GM18526 (cell line): ENCODE measurements around the gene TMEM201.

Experiments used
- POLR2A ChIP-seq: IDR thresholded peaks from 3 replicates; pipeline ENCODE4 v1.6.1; 2011; ENCODE audit not compliant: insufficient read length; ENCODE audit errors: extremely low read depth

The TMEM201 gene

DNA sequence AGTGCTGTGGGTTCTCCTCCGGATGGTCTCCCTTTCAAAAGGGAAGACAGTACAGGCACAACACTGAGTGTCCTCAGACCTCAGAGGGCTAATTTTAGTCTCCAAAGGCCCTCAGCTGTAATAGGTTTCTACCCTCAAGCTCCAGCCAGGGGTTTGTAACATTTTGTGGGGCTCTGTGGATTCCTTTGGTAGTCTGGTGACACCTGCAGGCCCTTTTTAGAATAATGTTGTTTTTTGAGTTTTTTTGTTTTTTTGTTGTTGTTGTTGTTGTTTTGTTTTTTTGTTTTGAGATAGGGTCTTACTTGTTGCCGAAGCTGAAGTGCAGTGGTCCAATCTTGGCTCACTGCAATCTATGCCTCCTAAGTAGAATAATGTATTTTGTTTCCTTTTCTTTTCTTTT lies 15.0 kb upstream of the TMEM201 start:
- TF ChIP-seq POLR2A, result no peak

DNA sequence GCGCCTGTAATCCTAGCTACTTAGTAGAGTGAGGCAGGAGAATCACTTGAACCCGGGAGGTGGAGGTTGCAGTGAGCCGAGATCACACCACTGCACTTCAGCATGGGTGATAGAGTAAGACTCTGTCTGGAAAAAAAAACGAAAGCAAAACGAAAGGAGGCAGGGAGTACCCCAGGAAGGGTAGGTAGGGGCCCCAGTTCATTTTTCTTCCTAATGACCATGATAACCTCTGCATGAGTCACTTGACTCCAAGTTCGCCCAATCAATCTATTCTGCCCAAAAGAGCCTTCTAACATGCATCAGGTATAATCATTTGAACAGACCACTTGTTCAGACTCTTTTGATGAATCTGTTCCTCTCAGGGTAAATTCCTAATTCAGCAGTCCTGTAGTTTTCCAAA lies 13.2 kb upstream of the TMEM201 start:
- TF ChIP-seq POLR2A, result no peak

DNA sequence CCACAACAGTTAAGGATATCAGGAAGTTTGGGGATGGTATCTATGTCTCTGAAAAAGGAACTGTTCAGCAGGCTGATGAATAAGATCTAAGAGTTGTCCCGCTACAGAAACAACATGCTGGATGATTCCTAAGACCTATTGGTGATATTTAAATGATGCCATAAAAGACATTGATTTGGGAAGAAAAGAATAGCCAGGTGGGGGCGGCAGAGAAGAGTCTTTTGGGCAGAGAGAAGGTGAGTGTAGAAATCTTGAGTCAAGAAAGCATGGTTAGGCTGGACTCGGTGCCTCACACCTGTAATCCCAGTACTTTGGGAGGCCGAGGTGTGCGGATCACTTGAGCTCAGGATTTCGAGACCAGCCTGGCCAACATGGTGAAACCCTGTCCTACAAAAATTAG lies 11.8 kb upstream of the TMEM201 start:
- TF ChIP-seq POLR2A, result no peak

DNA sequence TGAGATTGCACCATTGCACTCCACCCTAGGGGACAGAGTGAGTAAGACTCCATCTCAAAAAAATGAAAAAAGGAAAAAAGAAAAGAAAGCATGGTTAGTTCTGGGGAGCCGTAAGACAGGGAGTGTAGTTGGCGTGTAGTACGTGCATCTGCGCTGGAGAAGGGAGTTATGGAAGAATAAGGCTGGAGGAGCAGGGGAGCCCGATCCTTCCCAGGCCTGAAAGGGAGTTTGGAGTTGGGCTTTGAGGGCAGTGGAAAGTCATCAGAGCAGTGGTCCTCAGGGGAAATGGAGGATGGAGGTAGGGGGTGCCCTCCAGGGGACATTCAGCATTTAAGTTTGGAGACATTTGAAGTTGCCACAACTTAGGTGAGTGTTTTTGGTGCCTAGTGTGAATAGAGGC lies 11.3 kb upstream of the TMEM201 start:
- no peak for TF ChIP-seq POLR2A

DNA sequence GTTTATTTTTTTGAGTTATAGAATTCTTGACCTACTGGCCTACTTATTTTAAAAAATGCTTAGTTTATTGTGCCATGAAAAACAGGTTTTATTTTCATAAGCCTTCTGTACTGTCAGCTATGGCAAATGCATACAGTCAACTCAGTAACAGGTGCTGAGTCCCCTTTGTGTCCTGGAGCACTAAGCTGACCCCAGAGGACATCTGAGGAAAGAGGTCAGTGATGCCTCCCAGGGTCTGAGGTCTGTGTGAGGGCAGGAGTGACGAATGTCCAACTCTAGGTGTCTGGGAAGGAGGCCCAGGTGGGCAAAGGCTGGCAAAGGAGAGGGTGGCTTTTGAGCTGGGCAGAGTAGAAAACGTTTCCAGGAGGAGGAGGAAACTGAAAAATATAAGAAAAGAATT lies 7.8 kb upstream of the TMEM201 start:
- TF ChIP-seq POLR2A, result no peak

DNA sequence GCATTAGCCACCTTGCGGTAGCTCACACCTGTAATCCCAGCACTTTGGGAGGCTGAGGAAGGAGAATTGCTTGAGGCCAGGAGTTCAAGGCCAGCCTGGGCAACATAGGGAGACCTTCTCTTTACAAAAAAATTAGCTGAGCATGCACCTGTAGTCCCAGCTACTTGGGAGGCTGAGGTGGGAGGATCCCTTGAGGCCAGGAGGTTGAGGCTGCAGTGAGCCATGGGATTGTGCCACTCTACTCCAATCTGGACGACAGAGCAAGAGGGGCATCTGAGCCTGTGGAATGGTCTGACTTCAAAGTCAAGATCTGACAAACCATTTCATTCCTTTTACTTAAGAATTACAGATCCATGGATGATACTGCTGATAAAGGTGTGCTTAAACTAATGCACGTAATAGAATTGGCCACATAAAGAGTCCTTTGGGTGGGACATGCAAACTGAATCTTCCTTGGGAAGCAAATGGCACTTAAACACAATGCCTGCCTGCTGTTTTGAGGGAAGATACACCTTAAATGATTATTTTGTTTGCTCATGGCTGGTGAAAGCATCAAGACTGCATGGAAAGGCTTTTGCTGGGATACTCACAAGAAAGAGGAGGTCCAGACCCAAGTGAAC lies 2.5 kb upstream of the TMEM201 start:
- no peak for TF ChIP-seq POLR2A

DNA sequence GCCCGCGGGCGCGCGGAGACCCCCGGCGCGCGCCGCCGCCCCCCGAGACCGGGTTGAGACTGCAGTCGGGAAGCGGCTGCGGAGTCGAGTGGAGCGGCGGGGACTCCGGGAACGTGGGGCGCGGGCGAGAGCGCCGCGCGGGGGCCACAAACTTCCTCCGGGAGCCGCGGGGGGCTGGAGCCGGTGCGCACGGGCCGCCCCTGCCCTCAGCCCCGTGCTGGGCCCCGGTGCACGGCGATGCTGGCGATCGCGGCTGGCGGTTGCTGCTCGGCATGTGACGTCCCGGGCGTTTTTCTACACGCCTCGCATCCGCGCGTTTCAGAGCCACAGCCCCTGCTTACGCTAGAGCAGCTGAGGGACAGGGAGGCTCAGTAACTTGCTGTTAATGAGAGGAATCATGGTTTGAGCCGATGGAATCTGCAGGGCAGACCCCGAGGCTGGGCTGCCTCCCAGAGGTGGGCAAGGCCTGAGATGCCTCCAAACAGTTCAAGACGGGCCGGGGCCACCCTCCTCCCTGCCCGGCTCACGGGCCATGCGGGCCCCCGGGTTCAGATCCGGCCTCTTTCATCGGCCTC lies 520 bp downstream of the TMEM201 start:
- no peak for TF ChIP-seq POLR2A

DNA sequence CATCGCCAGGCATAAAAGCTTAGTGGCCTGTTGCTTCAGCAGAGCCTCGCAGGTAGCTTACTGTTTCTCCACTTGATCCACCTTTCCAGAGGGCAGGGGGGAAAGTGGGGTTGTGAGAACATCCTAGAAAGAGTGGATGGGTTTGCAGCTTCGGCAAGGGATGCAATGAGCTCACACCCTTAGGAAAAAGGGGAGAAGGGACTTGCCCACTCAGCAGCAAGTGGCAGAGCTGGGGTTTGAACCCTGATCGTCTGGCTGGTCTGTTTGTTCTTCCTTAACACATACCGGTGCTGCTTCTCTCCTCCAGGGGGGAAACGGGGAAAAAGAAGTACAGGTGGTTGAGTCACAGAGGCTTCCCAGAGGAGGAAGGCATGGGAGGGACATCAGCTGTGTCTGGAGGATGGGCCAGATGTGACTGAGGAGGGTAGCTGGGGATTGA lies 1.0 kb downstream of the TMEM201 start:
- no peak for TF ChIP-seq POLR2A

DNA sequence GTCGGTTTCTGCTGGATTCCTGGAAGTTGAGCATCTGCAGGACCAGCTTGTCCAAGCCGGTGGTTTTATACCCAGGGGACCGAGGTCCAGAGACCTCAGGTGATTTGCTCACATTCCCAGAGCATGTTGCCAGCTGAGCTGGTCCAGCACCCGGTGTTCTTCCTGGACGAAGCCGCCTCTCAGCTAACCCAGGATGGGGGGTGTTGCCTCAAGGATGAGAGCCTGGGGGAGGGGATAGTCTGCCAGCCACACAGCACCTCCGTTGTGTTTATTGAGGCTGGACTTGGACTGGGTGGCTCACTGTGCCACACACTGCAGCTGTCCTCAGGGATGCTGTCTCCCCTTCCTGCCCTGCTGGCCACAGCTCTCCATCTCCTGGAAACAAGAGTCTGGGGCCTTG lies 1.5 kb downstream of the TMEM201 start:
- no peak for TF ChIP-seq POLR2A

DNA sequence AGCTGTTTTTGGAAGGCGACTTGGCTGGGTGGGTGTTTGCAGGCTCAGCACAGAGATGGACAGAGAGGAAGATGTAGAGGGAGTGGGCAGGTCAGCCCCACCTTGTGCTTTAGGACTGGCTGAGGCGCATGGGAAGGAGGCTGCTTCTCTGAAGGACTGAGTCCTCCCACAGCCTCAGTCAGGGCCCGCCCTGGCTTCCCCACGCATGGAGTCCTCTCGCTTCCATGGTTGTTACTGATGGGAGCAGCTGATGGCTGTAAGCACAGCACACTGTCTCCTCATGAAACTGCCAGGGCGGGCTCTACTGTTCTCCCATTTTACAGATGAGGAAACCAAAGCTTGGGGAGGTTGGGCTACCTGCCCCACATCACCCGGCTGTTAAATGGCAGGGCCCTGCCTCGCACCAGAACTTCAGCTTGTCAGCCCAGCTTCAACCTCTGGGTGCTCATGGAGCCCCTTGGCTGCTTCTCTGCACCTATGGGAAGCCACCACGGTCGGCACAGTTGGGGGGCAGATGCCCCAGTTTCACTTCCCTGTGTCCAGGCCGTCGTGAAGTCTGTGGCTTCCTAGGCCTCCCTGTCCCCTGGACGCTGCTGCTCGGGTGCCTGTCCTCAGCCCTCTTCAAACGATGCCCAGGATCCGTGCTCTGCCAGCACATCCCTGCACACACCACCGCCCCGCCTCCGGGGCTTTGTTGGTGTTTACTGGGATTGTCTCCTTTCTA lies 2.4 kb downstream of the TMEM201 start:
- TF ChIP-seq POLR2A, result no peak

DNA sequence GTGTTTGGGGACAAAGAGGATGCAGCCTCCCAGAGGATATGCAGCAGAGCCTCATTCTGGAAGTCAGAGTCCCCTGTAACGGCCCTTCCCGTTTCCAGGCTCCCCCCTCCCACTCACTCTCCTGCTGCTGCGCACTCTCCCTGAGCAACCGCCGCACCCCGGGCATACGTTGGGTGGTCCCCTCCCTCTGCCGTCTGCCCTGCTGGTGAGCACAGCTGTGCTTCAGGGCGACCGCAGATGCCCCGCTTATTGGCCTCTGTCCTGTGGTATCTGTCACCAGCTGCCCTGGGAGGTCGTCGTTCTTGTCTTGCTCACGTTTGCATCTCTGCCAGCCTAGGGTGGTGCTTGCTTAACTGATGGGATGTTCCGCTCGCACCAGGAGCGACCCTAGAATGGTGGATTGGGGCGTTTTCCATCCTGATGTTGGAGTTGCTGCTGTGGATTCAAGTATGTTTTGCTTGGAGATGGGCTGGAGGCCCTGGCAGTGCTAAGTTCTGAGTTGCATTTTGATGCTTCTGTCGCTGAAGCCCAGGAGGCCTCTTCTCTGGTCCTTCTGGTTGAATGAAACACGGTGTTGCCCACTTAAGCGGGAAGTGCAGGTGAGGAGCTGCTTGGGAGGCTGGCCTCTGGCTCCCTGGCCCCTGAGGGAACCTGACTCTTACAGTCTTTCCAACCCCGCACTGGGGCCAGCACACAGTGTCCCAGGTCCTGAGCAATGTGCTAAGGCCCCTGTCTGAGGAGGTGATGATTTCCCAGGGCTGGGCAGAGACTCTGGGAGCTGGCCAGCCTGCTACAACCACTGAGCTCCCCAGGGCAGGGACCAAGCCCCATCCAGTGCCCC lies 3.2 kb downstream of the TMEM201 start:
- TF ChIP-seq POLR2A, result no peak

DNA sequence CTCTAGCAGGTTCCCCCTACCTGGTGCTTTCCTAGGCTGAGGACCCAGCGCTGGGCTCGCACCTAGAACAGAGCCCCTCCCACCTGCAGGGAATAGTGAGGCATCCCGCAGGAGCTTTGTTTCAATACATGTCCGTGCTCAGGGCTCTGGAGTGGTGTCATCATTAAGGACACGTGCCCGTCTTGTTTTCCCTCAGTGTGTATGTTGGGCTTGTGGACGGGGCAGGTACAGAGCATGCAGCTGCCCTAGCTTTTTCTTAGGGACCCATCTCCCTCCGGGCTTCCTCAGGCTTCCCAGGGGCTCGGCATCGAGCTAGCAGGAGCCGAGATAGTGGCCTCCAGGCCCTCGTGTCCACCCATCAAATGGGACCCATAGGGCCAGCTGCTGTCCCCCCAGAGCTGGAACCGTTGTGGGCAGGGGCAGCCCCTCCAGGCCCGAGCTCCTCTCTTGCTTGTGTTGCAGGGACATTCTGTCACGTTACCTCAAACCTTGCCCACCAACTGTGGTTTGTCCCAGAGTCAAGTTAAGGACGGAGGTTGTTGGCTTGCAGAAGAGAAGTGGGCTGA lies 3.9 kb downstream of the TMEM201 start:
- no peak for TF ChIP-seq POLR2A

DNA sequence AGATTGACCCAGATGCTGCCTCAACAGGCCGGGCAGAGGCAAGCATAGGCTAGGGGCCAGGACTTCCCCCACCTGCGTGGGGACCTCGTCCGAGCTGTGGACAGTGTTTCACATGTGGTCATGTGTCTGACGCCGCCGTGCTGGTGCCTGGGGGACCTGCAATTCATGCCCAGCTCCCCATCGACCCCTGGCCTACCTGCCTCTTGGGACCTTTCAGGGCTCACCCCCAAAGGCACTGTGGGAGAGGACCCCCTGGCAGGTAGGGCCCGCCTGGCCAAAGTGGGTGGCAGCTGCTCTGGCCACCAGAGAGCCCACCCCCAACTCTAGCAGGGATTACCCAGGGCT lies 4.4 kb downstream of the TMEM201 start:
- TF ChIP-seq POLR2A, result no peak

DNA sequence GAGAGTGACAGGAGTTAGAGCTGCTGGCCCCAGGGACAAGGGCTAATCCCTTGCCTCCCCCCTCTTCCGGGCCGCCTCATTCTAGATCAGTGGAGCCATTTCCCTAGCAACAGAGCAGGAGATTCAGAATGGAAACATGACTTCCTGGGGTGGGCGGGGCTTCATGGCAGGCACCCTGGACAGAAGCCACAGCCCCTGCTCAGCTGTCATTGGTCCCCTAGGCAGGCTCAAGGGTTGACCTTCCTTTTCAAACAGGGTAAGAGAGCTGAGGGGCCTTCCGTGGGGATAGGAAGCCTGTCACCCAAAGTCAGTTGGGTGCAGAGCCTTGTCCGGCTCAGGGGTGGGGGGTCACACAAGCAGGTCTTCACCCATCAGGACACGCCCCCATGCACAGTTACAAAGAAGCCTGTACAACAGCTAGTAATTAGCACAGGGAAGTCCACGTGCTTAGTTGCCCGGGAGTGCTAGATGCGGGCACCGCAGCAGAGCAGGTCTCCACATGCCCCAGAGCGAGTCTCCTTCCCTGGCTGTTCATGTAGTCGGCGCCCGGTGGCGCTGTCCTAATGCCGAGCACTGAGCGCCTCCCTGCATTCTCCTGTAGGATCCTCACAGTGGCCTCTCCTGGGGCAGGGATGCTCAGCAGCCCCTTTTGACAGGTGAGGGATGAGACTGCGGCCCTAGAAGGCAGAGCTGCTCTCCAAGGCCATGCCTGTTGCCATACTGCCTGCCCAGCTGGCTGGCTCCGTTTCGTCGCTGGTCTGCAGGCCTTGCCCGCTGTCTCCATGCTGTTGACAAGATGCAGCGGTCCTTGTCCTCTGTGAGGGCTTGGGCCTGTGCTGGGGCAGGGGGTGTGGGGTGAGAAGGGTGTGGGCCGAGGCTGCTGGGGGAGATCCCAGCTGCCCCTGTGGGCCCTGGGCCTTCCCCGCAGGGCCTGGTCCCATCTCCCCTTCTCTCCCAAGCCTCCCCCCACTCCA lies 5.1 kb downstream of the TMEM201 start:
- no peak for TF ChIP-seq POLR2A
